CD4-positive, alpha-beta T cell (primary cell): Measurements from ENCODE around the gene RIC3. TPM values are rescaled to one million over a fixed set of nuclear protein-coding genes. Genes with fewer than 3 reads are reported as not detected.

ENCODE experiments used
- ATAC-seq: fragments of 200-7000 bp; cut with Tn5 transposase; one replicate; pipeline ENCODE4 v1.10.0; 2022; ENCODE audit warnings: mild to moderate bottlenecking; ENCODE audit not compliant: poor library complexity
- CTCF ChIA-PET: fragments of 350-600 bp; sonication (Branson Sonifier 250); formaldehyde crosslinking; loops from one replicate; lab custom pipeline; 2021; ENCODE audit warnings: antibody characterized with exemption, inconsistent platforms; lab: Charles Lee
- POLR2A ChIA-PET: fragments of 350-600 bp; sonication (Branson Sonifier 250); formaldehyde crosslinking; loops from one replicate; lab custom pipeline; 2021; ENCODE audit warnings: antibody characterized with exemption, inconsistent platforms; lab: Charles Lee
- DNase-seq, 14 experiments: peaks; one replicate each; pipeline ENCODE4 v3.0.0-alpha.2; 2013 to 2020; ENCODE audit warnings: mixed read lengths in 2 of 14
- H3K27ac ChIP-seq, 2 donors: one replicate each; pipeline versions ENCODE4 v1.5.1 to v1.7.0; 2013; ENCODE audit warnings: low read length in 2 of 2, low read depth in 1 of 2, mild to moderate bottlenecking in 1 of 2
- H3K27me3 ChIP-seq, 2 experiments: 1 replicate in 1 of 2; 2 replicates in 1 of 2; pipeline versions ENCODE4 v1.6.1 to v1.7.0; 2013; ENCODE audit warnings: low read length in 2 of 2, control low read depth in 1 of 2, mild to moderate bottlenecking in 1 of 2, moderate library complexity in 1 of 2; ENCODE audit not compliant: insufficient read depth in 2 of 2, control insufficient read depth in 1 of 2
- H3K36me3 ChIP-seq: one replicate; pipeline ENCODE4 v1.6.1; 2013; ENCODE audit warnings: low read length, control low read depth; ENCODE audit not compliant: insufficient read depth
- H3K4me1 ChIP-seq: one replicate; pipeline ENCODE4 v1.6.1; 2013; ENCODE audit warnings: low read length, control low read depth; ENCODE audit not compliant: insufficient read depth
- H3K4me3 ChIP-seq: one replicate; pipeline ENCODE4 v1.5.1; 2013; ENCODE audit warnings: mild to moderate bottlenecking, low read length, moderate library complexity
- H3K9me3 ChIP-seq, 2 experiments: 1 replicate in 1 of 2; 2 replicates in 1 of 2; pipeline versions ENCODE4 v1.6.1 to v1.7.0; 2013; ENCODE audit warnings: low read length in 2 of 2, mild to moderate bottlenecking in 2 of 2, control low read depth in 1 of 2, moderate library complexity in 1 of 2; ENCODE audit not compliant: control insufficient read depth in 1 of 2, insufficient read depth in 1 of 2
- H3K27ac Mint-ChIP-seq: one replicate; pipeline ENCODE4 v1.8.0; 2020; ENCODE audit warnings: mixed read lengths
- H3K27me3 Mint-ChIP-seq: one replicate; pipeline ENCODE4 v1.8.0; 2021; ENCODE audit warnings: mixed read lengths
- H3K36me3 Mint-ChIP-seq: one replicate; pipeline ENCODE4 v1.8.0; 2021; ENCODE audit warnings: low read depth, mixed read lengths
- H3K4me1 Mint-ChIP-seq: one replicate; pipeline ENCODE4 v1.8.0; 2021; ENCODE audit warnings: low read depth, mixed read lengths
- H3K4me3 Mint-ChIP-seq: one replicate; pipeline ENCODE4 v1.8.0; 2020; ENCODE audit warnings: mild to moderate bottlenecking, mixed read lengths
- H3K9me3 Mint-ChIP-seq: one replicate; pipeline ENCODE4 v1.8.0; 2020; ENCODE audit warnings: mixed read lengths
- intact Hi-C, 2 experiments: fragments of 100-400 bp; cut with DNase I in 1 of 2; cut with micrococcal nuclease in 1 of 2; formaldehyde crosslinking; loops; one replicate each; pipeline versions ENCODE4 v1.15.1 to v1.9.0; 2023 to 2025; cut with DNase I, micrococcal nuclease
- total RNA-seq, 174 experiments: library from RNA in 2 of 174; stranded (reverse) in 2 of 174; gene quantifications; one replicate each; pipeline ENCODE4 v1.2.3 and lab custom pipeline; 2021 to 2026
- TF ChIP-seq, protein P1 (sequence below): fragments of 200-600 bp; IDR thresholded peaks from one replicate; pipeline ENCODE4 v1.8.0; 2022; ENCODE audit warnings: antibody characterized with exemption, mild to moderate bottlenecking

RIC3 gene
- total RNA-seq, 2 experiments from 2014 or later: 55.3 to 57.6 TPM

DNA sequence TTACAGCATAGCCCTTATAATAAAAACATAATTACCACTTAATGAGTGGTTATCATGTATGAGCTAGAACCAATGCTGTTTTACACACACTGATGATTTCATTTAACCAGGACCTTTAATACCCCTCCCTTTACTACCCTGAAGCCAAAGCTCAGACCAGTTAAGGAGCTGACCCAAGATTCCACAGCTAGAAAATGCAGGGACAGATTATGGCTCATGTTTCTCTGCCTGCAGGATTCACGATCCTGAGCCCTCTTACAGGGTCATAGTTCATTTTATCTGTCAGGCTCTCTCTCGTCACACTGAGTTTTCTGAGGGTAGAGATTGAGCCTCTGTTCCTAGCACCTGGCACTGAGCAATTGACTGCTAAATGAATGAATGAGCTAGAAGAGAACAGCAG lies 60.4 kb downstream of the RIC3 start:
- Histone ChIP-seq H3K4me3 (no peak overlapping the region), H3K9me3 (peaks cover 0 to 3% of the 10 kb centered on the region in 2 experiments), H3K4me1 (no peaks in the 10 kb centered on the region), H3K27me3 (no peaks in the 10 kb centered on the region), H3K36me3 (peaks cover 21% of the 10 kb centered on the region), H3K27ac (no peak overlapping the region)
- TF ChIP-seq, protein P1, sequence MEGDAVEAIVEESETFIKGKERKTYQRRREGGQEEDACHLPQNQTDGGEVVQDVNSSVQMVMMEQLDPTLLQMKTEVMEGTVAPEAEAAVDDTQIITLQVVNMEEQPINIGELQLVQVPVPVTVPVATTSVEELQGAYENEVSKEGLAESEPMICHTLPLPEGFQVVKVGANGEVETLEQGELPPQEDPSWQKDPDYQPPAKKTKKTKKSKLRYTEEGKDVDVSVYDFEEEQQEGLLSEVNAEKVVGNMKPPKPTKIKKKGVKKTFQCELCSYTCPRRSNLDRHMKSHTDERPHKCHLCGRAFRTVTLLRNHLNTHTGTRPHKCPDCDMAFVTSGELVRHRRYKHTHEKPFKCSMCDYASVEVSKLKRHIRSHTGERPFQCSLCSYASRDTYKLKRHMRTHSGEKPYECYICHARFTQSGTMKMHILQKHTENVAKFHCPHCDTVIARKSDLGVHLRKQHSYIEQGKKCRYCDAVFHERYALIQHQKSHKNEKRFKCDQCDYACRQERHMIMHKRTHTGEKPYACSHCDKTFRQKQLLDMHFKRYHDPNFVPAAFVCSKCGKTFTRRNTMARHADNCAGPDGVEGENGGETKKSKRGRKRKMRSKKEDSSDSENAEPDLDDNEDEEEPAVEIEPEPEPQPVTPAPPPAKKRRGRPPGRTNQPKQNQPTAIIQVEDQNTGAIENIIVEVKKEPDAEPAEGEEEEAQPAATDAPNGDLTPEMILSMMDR: no peak
- H3K27me3 Mint-ChIP-seq: no peaks in the 10 kb centered on the region
- H3K4me1 Mint-ChIP-seq: no peaks in the 10 kb centered on the region
- no peak overlapping the region for H3K27ac Mint-ChIP-seq
- intact Hi-C loops: no loop called here
- peaks cover 66% of the 10 kb centered on the region for H3K36me3 Mint-ChIP-seq
- CTCF ChIA-PET: no interaction called here
- no peak overlapping the region for H3K4me3 Mint-ChIP-seq
- H3K9me3 Mint-ChIP-seq: no peaks in the 10 kb centered on the region
- no peak for DNase-seq
- no peak for ATAC-seq
- POLR2A ChIA-PET: no interaction called here

DNA sequence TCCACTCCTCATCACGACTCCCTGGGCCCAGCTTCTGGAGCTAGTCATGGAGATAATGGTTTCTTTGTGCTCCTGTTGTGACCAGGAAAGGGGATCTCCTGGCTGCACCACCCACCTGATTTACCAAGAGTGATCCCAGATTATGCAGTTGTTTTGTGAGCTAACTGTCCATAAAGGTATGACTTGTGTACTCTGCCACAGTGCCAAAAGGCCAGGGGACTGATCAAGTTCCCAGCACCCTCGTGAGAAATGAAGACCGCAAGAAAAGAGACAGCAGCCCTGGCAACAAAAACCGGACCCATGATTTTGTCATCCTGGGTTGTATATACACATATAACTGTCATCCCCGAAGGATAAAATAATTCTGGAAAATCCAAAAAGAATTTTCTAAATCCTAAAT lies 61.2 kb downstream of the RIC3 start:
- TF ChIP-seq, protein P1: no peak
- intact Hi-C loops: no loop called here
- Histone ChIP-seq H3K4me1 (no peaks in the 10 kb centered on the region), H3K27ac (no peak overlapping the region), H3K27me3 (no peaks in the 10 kb centered on the region), H3K4me3 (no peak overlapping the region), H3K36me3 (peaks cover 21% of the 10 kb centered on the region), H3K9me3 (no peaks in the 10 kb centered on the region)
- Mint-ChIP-seq H3K27me3 (no peaks in the 10 kb centered on the region), H3K27ac (no peak overlapping the region), H3K9me3 (no peaks in the 10 kb centered on the region), H3K4me1 (no peaks in the 10 kb centered on the region), H3K4me3 (no peak overlapping the region), H3K36me3 (peaks cover 59% of the 10 kb centered on the region)
- no peak for DNase-seq
- POLR2A ChIA-PET: no interaction called here
- ATAC-seq: no peak
- CTCF ChIA-PET: no interaction called here

DNA sequence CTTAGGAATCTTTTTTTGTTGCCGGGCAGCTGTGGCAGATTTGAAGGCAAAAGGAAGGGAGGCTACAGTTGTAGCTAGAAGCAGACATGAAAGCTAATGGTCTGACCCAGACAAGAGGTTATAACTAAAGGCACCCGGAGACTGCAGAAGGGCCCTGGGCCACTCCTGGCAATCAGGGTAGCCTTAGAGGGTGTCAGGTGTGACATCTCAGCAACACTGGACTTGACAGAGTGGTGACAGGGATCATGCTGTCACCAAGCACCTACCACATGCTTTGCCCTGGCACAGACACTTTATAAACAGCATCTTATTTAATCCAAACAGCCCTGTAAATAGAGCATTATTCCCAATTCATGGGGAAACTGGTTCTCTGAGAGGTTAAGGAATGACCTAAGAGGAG lies 62.1 kb downstream of the RIC3 start:
- Histone ChIP-seq H3K4me3 (no peak overlapping the region), H3K27ac (no peak overlapping the region), H3K27me3 (no peaks in the 10 kb centered on the region), H3K36me3 (peaks cover 21% of the 10 kb centered on the region), H3K9me3 (no peaks in the 10 kb centered on the region), H3K4me1 (no peaks in the 10 kb centered on the region)
- TF ChIP-seq, protein P1: no peak
- intact Hi-C loops: no loop called here
- no peak for ATAC-seq
- DNase-seq: no peak
- POLR2A ChIA-PET: no interaction called here
- Mint-ChIP-seq H3K4me3 (no peak overlapping the region), H3K36me3 (peaks cover 58% of the 10 kb centered on the region), H3K4me1 (no peaks in the 10 kb centered on the region), H3K27me3 (no peaks in the 10 kb centered on the region), H3K9me3 (no peaks in the 10 kb centered on the region), H3K27ac (no peak overlapping the region)
- CTCF ChIA-PET: no interaction called here
